PC-9 (cell line): ENCODE measurements around the gene PDE4D.

Experiments
- EZH2 ChIP-seq: fragments of 200-600 bp; sonication (generic); IDR thresholded peaks from 2 replicates; pipeline ENCODE4 v1.8.0; 2017; ENCODE audit warnings: antibody characterized with exemption, low read depth
- TF ChIP-seq, protein P1 (sequence below): fragments of 200-600 bp; sonication (generic); conservative IDR thresholded peaks from 2 replicates; pipeline ENCODE4 v1.6.1; 2017; ENCODE audit warnings: mixed run types, antibody characterized with exemption, mild to moderate bottlenecking, moderate library complexity

DNA sequence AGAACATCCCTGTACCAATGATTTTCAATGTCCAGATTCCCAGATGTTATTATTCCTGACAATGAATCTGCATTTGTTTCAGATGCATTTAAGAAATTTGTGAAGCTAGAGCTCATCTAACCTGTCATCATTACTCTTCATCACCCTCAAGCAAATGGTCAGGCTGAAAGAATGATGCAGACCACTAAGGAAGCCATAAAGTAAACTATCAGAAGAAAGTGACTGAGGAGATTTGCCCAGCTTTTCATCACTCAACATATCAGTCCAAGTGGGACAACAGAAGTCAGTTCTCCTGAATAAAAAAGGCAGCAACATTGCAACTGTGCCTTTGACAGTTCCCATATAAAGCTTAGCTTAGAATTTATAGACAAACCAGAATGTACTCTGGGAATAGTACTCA is 419.9 kb downstream of the PDE4D start:
- TF ChIP-seq, protein P1, sequence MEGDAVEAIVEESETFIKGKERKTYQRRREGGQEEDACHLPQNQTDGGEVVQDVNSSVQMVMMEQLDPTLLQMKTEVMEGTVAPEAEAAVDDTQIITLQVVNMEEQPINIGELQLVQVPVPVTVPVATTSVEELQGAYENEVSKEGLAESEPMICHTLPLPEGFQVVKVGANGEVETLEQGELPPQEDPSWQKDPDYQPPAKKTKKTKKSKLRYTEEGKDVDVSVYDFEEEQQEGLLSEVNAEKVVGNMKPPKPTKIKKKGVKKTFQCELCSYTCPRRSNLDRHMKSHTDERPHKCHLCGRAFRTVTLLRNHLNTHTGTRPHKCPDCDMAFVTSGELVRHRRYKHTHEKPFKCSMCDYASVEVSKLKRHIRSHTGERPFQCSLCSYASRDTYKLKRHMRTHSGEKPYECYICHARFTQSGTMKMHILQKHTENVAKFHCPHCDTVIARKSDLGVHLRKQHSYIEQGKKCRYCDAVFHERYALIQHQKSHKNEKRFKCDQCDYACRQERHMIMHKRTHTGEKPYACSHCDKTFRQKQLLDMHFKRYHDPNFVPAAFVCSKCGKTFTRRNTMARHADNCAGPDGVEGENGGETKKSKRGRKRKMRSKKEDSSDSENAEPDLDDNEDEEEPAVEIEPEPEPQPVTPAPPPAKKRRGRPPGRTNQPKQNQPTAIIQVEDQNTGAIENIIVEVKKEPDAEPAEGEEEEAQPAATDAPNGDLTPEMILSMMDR = no peak
- TF ChIP-seq EZH2 = no peak
